Stomach (tissue), 4 donors: ENCODE data around the gene TAF4.

Experiments used
- EP300 ChIP-seq: sonication (generic); formaldehyde crosslinking; IDR thresholded peaks from one replicate; pipeline ENCODE4 v1.6.1; 2017; ENCODE audit warnings: antibody characterized with exemption
- POLR2A ChIP-seq, 4 donors: fragments of 450-650 bp; IDR thresholded peaks; one replicate each; pipeline ENCODE4 v1.6.1; 2016; ENCODE audit warnings: antibody characterized with exemption in 4 of 4, control low read depth in 2 of 4, mild to moderate bottlenecking in 1 of 4, moderate library complexity in 1 of 4
- POLR2AphosphoS5 ChIP-seq, 3 donors: sonication (generic); formaldehyde crosslinking; IDR thresholded peaks; one replicate each; pipeline ENCODE4 v1.6.1; 2016; ENCODE audit warnings: antibody characterized with exemption in 3 of 3
- TF ChIP-seq, protein P1 (sequence below), 7 experiments: fragments of 450-650 bp in 4 of 7; fragments of 200-600 bp in 3 of 7; sonication (generic) in 3 of 7; IDR thresholded peaks; one replicate each; pipeline ENCODE4 v1.5.1; 2016 to 2019; ENCODE audit warnings: antibody characterized with exemption in 7 of 7, control low read depth in 2 of 7, mild to moderate bottlenecking in 1 of 7

DNA sequence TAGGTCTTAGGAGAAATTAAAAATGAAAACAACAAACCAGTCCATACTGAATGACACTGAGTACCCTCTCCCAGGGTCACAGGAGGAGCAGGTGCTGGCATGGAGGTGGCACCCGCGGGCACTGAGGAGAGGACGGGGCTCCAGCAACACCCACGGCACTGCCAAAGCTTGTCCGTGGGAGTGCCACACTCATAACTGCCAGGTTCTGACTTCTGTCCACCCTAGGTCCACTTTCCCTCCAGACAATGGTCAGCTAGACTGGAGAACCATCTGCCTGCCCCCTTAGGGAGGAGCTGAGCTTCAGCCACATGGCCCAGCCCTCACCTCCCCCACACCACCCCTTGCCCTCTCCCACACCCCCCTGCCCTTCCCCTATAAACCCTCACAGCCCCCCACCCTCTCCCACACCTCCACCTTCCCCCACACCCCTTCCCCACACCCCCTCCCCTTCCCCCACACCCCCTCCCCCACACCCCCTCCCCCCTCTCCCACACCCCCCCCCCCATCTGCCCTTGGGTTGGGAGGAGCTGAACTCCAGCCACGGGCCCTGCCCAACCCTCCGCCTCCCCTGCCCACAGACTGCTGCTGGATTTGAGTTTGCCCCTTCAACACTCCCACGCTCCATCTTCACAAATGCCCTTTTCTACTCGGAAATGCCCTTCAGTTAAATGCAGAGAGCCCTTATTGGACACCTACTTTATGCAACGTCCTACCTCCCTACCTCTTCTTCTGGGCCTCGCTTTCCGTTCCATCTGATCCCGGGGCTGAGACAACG, 129.6 kb downstream of the TAF4 start:
- TF ChIP-seq POLR2AphosphoS5 (IDR thresholded peaks at IDR 0.05) (no peak), POLR2A (IDR thresholded peaks at IDR 0.05) (no peak), EP300 (no peak)
- TF ChIP-seq, protein P1, sequence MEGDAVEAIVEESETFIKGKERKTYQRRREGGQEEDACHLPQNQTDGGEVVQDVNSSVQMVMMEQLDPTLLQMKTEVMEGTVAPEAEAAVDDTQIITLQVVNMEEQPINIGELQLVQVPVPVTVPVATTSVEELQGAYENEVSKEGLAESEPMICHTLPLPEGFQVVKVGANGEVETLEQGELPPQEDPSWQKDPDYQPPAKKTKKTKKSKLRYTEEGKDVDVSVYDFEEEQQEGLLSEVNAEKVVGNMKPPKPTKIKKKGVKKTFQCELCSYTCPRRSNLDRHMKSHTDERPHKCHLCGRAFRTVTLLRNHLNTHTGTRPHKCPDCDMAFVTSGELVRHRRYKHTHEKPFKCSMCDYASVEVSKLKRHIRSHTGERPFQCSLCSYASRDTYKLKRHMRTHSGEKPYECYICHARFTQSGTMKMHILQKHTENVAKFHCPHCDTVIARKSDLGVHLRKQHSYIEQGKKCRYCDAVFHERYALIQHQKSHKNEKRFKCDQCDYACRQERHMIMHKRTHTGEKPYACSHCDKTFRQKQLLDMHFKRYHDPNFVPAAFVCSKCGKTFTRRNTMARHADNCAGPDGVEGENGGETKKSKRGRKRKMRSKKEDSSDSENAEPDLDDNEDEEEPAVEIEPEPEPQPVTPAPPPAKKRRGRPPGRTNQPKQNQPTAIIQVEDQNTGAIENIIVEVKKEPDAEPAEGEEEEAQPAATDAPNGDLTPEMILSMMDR (IDR thresholded peaks at IDR 0.05) = no peak
